Stimulated activated CD4-positive, alpha-beta T cell treated with anti-CD3 and anti-CD28 coated beads, Interleukin-12 subunit alpha, Interleukin-12 subunit beta, amount 100 ng/mL, for 48 hours (primary cell): Measurements from ENCODE around the gene SMTNL2.
"Not testable (repeated sequence)": the region's sequence is repeated elsewhere in the genome, so short reads cannot be mapped to it uniquely, and the experiment has no call there.

Experiments used
- DNase-seq, 3 donors: peaks; one replicate each; pipeline ENCODE4 v3.0.0-alpha.2; 2020; ENCODE audit warnings: low read depth in 2 of 3, low spot score in 1 of 3

SMTNL2 gene

DNA sequence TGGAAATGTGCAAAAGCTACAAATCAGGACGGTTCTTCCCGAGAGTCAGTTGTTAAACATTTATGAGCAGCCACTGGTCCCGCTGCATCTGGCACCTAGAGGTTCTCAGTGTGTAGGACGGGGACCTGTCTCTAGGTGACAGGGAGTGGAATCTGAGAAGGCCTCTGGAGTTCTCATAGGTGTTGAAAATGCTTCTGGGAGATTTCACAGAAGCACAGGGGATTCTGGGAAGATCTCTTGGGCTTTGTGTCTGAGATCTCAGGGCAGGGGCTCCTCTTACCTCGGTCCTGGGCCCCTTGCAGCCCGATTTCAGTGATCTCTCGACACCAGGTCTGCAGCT is 48.2 kb downstream of the SMTNL2 start:
- DNase-seq, result no peak

DNA sequence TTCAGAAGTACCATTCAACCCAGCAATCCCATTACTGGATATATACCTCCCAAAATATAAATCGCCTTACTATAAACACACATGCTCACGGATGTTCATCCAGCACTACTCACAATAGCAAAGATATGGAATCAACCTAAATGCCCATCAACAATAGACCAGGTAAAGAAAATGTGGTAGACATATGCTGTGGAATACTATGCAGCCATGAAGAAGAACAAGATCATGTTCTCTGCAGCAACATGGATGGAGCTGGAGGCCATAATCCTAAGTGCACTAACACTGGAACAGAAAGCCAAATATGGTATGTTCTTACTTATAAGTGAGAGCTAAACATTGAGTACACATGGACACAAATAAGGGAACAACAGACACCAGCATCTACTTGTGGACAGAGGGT is 49.3 kb downstream of the SMTNL2 start:
- no peak for DNase-seq

DNA sequence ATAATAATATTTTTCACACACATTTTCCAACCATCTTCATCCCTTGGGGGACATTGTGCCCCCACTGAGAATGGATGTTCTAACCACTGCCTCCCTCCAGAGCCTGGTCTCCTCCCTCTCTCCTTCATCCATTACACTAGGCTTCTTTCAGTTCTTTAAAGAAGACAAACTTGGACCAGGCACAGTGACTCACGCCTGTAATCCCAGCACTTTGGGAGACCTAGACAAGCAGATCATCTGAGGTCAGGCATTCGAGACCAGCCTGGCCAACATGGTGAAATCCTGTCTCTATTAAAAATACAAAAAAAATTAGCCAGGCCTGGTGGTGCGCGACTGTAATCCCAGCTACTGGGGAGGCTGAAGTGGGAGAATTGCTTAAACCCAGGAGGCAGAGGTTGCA is 50.6 kb downstream of the SMTNL2 start:
- no peak for DNase-seq

DNA sequence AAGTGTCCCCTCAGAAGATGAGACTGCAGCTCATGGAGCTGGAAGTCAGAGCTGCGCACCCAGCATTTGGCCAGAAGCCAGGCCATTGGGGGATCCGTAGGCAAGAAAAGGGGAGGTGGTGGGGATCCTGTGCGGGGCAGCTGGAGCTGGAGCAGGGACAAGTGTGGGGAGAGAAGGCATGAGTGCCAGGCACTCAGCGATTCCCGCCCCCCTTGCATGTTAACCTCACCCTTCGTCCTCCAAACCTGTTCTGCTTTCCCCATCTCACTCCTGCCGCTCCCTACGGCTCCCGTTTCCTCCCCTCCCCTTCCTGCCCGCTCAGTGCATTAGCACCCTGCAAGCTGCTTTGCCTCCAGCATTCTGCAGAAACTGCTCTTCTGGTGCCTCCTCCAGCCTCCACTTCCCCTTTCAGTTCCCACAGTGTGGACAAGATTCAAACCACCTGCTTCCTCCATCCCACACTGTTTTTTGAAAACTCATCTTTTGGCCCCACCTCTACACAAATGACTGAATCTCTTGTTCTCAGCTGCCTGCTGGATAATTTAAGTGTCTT is 51.6 kb downstream of the SMTNL2 start:
- DNase-seq, result no peak

DNA sequence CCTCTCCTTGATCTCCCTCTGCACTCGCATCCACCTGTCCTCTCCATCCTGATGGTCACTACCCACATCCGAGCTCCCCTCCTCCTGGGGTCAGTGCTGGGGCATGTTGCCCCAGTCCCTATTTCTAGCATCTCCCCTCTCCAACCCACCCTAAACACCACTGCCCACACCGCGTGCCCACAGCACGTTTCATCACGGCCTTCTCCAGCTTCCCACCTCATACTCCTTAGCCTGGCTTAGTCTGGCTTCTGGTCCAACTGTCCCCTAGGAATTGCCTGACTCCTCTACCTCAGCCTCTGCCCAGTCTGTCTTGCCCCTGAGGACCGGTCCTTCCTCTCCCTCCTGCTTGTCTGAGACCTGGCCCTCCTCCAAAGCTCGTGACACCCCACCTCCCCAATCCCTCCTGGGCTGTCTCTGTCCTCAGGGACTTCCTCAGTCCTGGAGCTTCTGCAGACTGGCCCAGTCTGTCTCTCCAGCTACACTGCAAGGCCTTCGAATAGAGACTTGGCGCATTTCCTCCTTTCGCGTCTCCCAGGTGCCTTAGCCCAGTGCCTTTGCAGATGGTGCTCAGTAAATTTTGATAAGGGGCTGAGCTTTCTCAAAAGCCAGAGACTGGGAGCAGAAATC is 52.3 kb downstream of the SMTNL2 start:
- no peak for DNase-seq

DNA sequence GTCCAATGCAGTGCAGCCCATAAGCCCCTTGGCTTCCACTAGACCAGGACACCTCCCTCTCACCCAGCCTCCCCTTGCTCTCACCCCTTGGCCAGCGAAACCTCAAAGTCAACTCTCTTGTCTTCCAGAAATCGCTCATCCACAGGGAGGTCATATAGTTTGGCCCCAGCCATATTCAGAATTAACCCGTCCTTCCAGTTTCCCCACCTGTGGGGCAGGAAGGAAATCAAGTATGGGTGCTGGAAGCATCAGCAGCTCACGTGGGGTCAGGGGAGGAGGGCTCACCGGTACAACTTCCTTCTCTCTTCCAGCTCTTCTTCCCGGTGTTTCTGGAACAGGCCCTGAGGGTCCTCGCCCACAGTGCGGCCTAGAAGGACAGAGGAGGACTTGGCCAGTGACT is 54.4 kb downstream of the SMTNL2 start:
- not testable (repeated sequence) for DNase-seq

DNA sequence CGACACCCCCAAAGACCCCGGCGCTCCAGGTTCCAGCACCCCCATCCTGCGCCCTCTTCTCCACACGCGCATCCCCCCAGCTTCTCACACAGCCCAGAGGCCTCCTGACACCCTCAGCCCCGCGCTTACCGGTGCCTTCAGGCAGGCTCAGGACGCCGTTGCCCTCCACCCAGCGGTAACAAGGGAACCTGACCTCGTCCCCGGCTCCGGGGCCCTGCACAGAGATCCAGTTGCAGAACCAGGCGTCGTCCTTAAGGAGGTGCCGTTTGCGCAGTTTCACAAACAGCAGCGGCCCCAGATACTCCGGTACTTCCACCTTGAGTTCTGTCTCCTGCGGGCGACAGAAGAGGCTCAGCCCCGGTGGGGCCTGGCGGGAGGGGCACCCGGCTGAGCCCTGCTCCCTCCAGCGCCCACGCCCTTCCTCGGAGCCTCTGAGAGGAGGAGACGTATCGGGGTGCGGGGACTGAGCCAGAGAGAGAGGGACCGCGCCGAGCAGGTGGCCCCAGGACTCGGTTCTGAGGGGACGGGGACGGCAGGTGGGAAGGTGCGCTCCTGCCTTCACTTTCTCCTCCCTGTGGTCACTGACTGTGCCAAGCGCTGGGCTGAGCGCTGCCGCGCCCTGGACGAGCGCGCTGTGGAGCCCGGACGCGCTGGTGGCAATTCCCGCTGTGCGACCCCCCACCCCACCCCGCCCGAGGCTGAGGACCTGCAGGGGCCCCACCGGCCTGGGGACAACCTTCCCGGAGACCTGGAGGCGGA is 55.2 kb downstream of the SMTNL2 start:
- DNase-seq, result peak; percentile 6 to 14 (median 12)

DNA sequence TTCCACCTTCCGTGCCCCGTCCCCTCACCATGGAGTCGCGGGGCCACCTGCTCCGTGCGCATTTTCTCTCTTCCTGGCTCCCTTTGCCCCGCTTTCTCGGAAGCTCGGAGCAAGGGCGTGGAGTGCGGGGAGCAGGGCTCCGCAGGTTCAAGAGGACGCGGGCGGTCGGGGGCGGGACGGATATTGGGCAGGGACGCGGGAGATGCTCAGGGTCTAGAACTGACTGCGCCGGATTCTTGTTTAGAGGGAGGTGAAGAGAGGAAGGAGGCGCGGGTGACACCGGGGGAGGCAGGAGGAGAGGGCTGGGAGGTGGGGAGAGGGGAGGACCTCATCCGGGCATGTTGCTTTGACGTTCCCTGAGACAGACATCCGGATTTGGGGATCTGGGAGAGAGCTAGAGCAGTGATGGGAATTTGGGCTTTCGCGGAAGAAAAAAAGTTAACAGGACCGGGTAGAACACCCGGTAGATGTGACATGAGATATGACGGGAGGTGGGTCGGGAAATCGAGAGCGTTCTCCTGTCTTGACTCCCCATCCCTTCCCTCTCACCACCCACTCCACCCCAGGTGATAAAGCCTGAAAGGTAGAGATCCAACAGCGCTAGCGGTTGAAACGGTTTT is 56.4 kb downstream of the SMTNL2 start:
- not testable (repeated sequence) for DNase-seq

DNA sequence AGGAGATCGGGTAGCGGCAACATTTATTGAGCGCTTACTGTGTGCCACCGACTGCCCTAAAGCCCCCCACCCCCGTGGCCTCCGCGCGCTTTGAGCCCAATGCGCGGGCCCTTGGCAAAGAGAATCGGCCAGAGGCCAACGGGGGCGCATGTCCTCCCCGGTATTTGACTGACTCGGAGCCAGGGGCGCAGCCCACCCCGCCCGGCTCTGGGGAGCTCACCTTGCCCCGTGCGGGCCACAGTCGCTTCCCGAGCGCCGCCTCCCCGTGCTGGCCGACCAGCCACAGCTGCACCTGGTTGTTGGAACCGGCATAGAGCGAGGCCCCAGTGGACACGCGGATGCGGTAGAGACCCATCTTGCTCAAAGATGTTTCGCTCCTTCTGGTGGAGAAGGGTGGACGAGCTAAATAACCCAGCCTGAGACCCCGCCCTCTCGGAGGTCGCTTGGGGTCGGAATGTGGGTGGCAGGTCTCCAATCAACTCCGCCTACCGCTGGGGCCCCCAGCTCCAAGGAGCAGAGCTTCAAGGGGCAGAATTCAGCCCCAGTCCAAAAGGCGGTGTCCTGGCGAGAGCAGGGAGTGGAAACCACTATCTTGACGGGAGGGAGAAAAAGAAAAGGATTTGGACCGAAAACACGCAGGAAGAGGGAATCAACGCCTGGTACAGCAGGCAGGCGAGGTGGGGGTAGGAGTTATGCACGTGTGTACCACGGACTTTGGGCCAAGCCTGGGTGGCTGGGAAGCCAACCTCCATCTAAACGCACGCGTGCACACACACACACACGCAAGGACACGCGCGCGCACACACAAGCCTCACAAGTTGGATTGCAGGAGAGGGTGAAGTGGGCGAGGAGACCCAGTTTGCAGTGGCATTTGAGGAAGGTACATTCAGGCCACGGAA is 57.2 kb downstream of the SMTNL2 start, which contains the start of gene ALOX15:
ALOX15 (minus strand) TSS at position 382 of the 899 bp plus-strand sequence; CDS start at position 355, 27 bp downstream.
- no peak for DNase-seq

DNA sequence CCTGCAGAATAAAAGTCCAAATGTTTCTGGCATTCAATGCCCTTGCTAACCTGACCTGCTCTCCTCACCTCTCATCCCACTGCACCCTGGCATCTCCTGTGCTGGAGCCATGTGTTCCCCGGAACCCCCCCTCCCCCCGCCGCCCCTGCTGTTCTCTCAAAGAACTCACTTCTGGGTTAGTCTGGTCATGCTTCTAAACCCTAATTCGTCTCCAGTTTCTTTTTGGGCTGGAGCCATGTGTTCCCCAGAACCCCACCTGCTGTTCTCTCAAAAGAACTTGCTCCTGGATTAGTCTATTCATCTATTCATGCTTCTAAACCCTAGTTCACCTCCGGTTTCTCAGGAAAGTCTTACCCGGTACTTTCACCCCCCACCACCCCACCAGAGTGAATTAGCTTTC is 58.0 kb downstream of the SMTNL2 start:
- no peak for DNase-seq

DNA sequence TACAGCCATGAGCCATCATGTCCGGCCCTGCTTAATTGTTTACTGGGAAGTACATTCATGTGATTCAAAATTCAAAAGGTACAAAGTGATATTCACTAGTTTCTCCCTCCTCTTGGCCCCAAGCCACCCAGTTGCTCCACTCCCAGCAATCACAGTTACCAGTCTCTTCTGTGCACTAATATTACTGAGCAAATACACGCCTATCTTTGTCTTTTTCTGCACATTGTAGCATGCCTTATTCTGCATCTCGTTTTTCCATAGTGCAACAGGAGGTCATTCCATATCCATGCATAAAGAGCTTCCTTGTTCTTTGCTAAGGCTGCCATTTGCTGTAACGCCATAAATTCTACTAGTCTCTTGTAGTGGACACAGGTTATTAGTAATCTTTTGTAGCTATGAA is 59.3 kb downstream of the SMTNL2 start:
- no peak for DNase-seq

DNA sequence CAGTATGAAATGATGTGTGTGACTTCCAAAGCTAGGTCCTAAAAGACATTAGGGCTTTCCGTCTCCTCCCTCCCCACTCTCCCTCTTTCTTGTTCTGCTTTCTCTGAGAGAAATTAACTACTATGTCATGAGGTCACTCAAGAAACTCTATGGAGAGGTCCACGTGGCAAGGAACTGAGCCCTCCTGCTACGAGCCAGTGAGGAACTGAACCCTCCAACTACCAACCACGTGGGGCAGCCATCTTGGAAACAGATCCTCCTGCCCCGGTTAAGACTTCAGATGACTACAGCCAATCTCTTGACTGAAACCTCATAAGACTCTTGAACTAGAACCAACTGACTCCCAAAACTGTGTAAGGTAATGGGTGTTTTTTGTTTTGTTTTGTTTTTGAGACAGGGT is 61.3 kb downstream of the SMTNL2 start:
- DNase-seq, result no peak

DNA sequence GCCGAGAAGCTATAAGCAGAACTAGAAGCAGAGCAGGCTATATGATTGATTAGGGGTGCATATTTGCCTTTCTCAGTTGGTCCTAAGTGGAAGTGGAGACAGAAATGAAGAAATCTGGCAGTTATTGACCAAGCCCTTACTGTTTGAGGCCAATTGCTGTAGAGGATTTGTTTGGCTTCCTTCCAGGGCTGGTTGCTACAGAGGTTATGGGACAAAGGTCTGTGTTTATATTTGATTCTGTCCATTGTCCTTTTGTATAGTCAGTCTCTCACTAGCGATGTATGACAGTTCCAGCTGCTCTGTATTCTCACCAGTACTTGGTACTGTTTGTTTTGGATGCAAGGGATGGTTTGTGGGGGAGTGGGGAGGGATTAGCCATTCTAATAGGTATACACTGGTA is 64.4 kb downstream of the SMTNL2 start:
- no peak for DNase-seq

DNA sequence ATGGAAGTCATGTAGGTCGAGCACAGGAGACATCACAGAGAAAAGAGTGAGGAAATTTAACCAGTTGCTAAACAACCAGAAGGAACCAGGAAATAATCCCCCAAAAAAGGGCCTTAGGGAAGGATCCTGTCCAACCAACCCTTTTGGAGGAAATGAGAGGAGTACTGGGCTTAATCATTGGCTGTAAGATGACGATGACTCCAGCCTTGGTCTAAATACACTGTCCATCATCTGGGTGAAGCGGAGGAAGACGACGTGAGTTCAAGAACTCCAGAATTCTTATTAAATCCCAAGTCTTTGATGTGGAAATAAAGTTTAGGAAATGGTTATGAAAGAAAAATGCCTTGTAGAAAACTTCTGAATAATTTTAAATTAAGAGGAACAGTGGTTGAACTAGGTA is 68.7 kb downstream of the SMTNL2 start:
- DNase-seq, result no peak

DNA sequence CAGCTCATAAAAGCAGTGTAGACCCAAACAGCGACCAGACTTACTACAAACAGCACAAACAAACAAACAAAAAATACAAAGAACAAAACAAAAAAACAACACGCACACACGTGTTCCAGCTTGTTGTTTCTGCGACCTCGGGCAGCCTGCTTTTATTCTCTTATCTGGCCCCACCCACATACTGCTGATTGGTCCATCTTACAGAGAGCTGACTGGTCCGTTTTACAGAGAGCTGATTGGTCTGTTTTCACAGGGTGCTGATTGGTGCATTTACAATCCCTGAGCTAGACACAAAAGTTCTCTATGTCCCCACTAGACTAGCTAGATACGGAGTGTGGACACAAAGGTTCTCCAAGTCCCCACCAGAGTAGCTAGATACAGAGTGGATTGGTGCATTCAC is 71.6 kb downstream of the SMTNL2 start:
- DNase-seq, result not testable (repeated sequence)

DNA sequence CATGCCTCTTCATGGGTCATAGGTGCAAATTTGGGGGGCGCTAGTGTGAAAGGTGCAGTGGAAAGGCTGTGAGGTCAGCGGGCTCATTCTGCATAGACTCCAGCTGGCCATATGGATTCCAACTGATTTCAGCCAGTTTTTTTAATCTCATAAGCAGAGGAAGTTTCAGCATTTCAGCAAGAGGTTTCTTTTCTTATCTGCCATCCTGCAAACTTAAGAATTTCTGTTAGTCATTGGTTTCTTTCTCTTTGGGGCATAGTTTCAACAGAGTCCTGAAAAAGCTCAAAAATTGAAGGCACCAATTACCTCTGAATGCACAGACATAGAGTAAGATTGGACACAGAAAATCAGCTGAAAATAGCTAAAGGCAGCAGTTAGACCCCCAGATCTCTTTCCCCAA is 73.3 kb downstream of the SMTNL2 start:
- no peak for DNase-seq
